ENCODE data around the gene TRPM5.

DNA sequence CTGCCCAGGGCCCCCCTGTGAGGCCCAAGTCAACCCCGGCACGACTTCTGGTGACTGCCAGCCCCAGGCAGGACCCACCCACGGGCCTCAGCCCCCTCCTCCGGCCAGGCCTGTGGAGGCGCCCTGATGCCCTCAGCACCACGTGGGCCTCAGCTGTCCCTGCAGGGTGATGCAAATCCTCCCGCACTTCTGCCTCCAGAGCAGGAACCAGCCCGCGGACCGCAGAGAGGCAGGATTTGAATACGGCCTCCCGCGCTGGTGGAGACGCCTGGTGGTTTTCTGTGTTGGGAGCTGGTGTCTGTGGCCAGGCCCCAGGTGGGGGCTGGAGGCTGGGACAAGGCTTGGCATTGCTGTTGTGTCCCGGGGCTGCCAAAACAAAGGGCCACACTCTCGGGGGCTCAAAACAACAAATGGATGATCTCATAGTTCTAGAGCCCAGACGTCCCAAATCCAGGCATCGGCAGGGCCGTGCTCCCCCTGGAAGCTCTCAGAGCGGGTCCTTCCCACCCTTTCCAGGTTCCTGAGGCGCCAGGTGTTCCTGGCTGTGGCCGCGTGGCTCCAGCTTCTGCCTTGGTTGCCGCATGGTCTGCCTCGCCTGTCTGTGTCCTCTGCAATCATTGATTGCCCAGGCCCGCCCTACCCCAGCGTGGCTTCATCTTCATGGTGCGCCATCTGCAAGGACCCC lies 19.4 kb downstream of the TRPM5 start:
- TF ChIP-seq, protein P1, sequence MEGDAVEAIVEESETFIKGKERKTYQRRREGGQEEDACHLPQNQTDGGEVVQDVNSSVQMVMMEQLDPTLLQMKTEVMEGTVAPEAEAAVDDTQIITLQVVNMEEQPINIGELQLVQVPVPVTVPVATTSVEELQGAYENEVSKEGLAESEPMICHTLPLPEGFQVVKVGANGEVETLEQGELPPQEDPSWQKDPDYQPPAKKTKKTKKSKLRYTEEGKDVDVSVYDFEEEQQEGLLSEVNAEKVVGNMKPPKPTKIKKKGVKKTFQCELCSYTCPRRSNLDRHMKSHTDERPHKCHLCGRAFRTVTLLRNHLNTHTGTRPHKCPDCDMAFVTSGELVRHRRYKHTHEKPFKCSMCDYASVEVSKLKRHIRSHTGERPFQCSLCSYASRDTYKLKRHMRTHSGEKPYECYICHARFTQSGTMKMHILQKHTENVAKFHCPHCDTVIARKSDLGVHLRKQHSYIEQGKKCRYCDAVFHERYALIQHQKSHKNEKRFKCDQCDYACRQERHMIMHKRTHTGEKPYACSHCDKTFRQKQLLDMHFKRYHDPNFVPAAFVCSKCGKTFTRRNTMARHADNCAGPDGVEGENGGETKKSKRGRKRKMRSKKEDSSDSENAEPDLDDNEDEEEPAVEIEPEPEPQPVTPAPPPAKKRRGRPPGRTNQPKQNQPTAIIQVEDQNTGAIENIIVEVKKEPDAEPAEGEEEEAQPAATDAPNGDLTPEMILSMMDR (IDR thresholded peaks at IDR 0.05) = no peak
- TF ChIP-seq CBFB (CRISPR knock-in tag; IDR thresholded peaks at IDR 0.05; ENCODE audit: low read depth) = no peak
- no peak for TF ChIP-seq TP53 (CRISPR knock-in tag; IDR thresholded peaks at IDR 0.05)
- TF ChIP-seq ZNF423 (CRISPR knock-in tag; IDR thresholded peaks at IDR 0.05) = no peak
- TF ChIP-seq MYBL2 (CRISPR knock-in tag; IDR thresholded peaks at IDR 0.05) = no peak
- TF ChIP-seq FOXP1 (CRISPR knock-in tag; IDR thresholded peaks at IDR 0.05; ENCODE audit: borderline replicate concordance) = no peak
- no peak for TF ChIP-seq TEAD4 (CRISPR knock-in tag; IDR thresholded peaks at IDR 0.05)
- TF ChIP-seq ESRRA (CRISPR knock-in tag; IDR thresholded peaks at IDR 0.05; ENCODE audit: borderline replicate concordance) = no peak

All from WTC11 (cell line).